Upper lobe of right lung (tissue), 1 donor: ENCODE measurements around the gene SLC39A13. TPM values are rescaled to one million over a fixed set of nuclear protein-coding genes. Genes with fewer than 3 reads are reported as not detected.
"Not testable (repeated sequence)": the region's sequence is repeated elsewhere in the genome, so short reads cannot be mapped to it uniquely, and the experiment has no call there.

Experiments used
- ATAC-seq: fragments of 200-7000 bp; cut with Tn5 transposase; one replicate; pipeline ENCODE4 v1.9.1; 2020; ENCODE audit warnings: mild to moderate bottlenecking, moderate library complexity
- DNase-seq: peaks from one replicate; pipeline ENCODE4 v3.0.0-alpha.2; 2020
- H3K27ac ChIP-seq: fragments of 200-600 bp; one replicate; pipeline ENCODE4 v1.8.0; 2022
- H3K27me3 ChIP-seq: fragments of 200-600 bp; one replicate; pipeline ENCODE4 v1.8.0; 2022; ENCODE audit warnings: mild to moderate bottlenecking
- H3K36me3 ChIP-seq: fragments of 200-600 bp; one replicate; pipeline ENCODE4 v1.8.0; 2022
- H3K4me1 ChIP-seq: fragments of 200-600 bp; one replicate; pipeline ENCODE4 v1.8.0; 2022
- H3K4me3 ChIP-seq: fragments of 200-600 bp; one replicate; pipeline ENCODE4 v1.8.0; 2022; ENCODE audit warnings: mild to moderate bottlenecking
- H3K9me3 ChIP-seq: fragments of 200-600 bp; one replicate; pipeline ENCODE4 v1.8.0; 2022
- intact Hi-C: fragments of 100-400 bp; cut with DNase I; formaldehyde crosslinking; loops from one replicate; pipeline ENCODE4 v1.11.0; 2022
- microRNA-seq: library from miRNA; unstranded; fragments of <30 nt; microRNA quantifications from one replicate; pipeline ENCODE4 v1.2.0, GENCODE V29; 2020; ENCODE audit warnings: borderline microRNAs expressed
- total RNA-seq: library from RNA; stranded (reverse); fragmentation: NEBNext Ultra II Directional; extraction: Animal tissue kit (Norgen Biotek cat#: 25700); gene quantifications from one replicate; pipeline ENCODE4 v1.2.1, GENCODE V29; 2021
- TF ChIP-seq, protein P1 (sequence below): fragments of 200-600 bp; IDR thresholded peaks from one replicate; pipeline ENCODE4 v1.8.0; 2022; ENCODE audit warnings: antibody characterized with exemption
- donor health status: DM: no; HTN: yes; CAD: no; lungs with severe emphysema.

The SLC39A13 gene
- total RNA-seq, 1 donor from 2014 or later, result 62.0 TPM

- Histone ChIP-seq H3K9me3 (no peaks in the 10 kb centered on the region), H3K27ac (no peak overlapping the region), H3K27me3 (no peaks in the 10 kb centered on the region), H3K36me3 (no peaks in the 10 kb centered on the region), H3K4me3 (no peak overlapping the region), H3K4me1 (no peaks in the 10 kb centered on the region)
- TF ChIP-seq, protein P1, sequence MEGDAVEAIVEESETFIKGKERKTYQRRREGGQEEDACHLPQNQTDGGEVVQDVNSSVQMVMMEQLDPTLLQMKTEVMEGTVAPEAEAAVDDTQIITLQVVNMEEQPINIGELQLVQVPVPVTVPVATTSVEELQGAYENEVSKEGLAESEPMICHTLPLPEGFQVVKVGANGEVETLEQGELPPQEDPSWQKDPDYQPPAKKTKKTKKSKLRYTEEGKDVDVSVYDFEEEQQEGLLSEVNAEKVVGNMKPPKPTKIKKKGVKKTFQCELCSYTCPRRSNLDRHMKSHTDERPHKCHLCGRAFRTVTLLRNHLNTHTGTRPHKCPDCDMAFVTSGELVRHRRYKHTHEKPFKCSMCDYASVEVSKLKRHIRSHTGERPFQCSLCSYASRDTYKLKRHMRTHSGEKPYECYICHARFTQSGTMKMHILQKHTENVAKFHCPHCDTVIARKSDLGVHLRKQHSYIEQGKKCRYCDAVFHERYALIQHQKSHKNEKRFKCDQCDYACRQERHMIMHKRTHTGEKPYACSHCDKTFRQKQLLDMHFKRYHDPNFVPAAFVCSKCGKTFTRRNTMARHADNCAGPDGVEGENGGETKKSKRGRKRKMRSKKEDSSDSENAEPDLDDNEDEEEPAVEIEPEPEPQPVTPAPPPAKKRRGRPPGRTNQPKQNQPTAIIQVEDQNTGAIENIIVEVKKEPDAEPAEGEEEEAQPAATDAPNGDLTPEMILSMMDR, result no peak
- intact Hi-C loops, result no loop called here
- no peak for ATAC-seq
- no peak for DNase-seq
These were observed 45.0 kb downstream of the SLC39A13 start for GRCh38 chr11:47453365-47453764.

DNA sequence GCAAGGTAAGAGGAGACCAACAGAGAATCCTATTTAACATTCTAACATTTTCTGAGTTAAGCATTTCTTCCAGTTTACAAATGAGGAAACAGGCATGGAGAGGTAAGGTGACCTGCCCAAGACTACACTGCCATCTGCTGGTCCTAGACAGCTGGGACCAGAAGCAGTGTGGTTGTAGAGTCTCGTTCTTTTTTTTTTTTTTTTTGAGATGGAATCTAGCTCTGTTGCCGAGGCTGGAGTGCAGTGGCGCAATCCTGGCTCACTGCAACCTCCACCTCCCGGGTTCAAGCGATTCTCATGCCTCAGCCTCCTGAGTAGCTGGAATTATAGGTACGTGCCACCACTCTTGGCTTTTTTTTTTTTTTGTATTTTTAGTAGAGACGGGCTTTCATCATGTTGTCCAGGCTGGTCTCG lies 45.9 kb downstream of the SLC39A13 start:
- intact Hi-C loops, H3K27me3 ChIP-seq, H3K4me3 ChIP-seq, H3K9me3 ChIP-seq, H3K27ac ChIP-seq, H3K36me3 ChIP-seq, H3K4me1 ChIP-seq: not testable (repeated sequence)
- DNase-seq, result peak; percentile 70
- ATAC-seq, result peak; percentile 96
- TF ChIP-seq, protein P1, result peak; percentile 79

- Histone ChIP-seq H3K27me3 (no peaks in the 10 kb centered on the region), H3K27ac (no peak overlapping the region), H3K4me3 (no peak overlapping the region), H3K4me1 (no peaks in the 10 kb centered on the region), H3K9me3 (no peaks in the 10 kb centered on the region), H3K36me3 (peaks cover 18% of the 10 kb centered on the region)
- TF ChIP-seq, protein P1, result no peak
- ATAC-seq (no peak), DNase-seq (no peak)
- intact Hi-C loops, result no loop called here
These were observed 52.3 kb downstream of the SLC39A13 start for GRCh38 chr11:47460571-47461235.

DNA sequence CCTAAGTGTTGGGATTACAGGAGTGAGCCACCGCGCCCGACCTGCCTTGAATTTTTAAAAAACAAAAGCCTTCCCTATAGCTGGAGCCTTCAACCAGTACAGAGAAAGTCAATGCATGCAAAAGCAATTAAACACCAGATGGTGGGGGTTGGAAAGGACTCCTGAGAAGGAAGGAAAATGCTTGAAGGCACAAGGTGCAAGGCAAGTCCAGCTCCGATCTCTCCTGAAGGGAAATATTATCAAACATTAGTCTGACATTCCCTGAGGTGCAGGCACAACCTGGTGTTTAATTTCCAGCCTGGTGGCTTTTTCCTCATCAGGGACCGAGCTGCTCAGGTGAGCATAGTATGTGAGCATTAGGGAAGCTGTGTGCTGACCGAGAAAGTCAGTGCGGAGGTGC lies 53.5 kb downstream of the SLC39A13 start:
- Histone ChIP-seq H3K4me1 (peaks cover 9% of the 10 kb centered on the region), H3K9me3 (no peaks in the 10 kb centered on the region), H3K4me3 (no peak overlapping the region), H3K27me3 (no peaks in the 10 kb centered on the region), H3K27ac (no peak overlapping the region), H3K36me3 (peaks cover 27% of the 10 kb centered on the region)
- DNase-seq (peak; percentile 32), ATAC-seq (no peak)
- TF ChIP-seq, protein P1, result no peak
- intact Hi-C loops, result no loop called here

DNA sequence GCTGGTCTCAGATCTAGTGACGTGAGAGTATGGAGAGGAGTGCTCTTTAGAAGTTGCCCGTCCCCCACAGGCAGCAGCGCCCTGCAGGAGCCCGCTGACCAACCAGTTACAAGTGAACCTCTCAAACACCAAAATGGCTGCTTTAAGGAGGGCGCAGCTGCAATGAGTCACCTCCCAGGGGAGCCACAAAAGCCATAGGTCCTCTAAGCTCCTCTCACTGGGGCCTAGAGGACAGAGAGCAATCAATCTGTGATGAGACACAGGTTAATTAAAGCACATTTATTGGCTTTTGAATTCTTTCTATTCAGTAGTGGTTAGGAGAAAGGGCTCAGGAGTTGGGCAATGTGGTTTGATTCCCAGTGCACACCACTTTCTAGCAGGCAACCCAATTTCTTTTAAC lies 56.1 kb downstream of the SLC39A13 start:
- Histone ChIP-seq H3K36me3 (peaks cover 45% of the 10 kb centered on the region), H3K4me1 (peaks cover 14% of the 10 kb centered on the region), H3K9me3 (no peaks in the 10 kb centered on the region), H3K4me3 (no peak overlapping the region), H3K27me3 (no peaks in the 10 kb centered on the region), H3K27ac (no peak overlapping the region)
- intact Hi-C loops, result no loop called here
- ATAC-seq (no peak), DNase-seq (peak; percentile 30)
- TF ChIP-seq, protein P1, result no peak

Small RNA genes within 50 kb of the gene (microRNA-seq; reads per million reads assigned to microRNA genes)
- not detected for gene MIR4487

Other genes with a start within 250 kb of the SLC39A13 start
- gene ARFGAP2, start 231.7 kb upstream of the SLC39A13 start, total RNA-seq, result 92.9 TPM
- 36.9 TPM for gene PACSIN3, start 222.2 kb upstream of the SLC39A13 start, total RNA-seq
- 49.6 TPM for gene DDB2, start 193.6 kb upstream of the SLC39A13 start, total RNA-seq
- gene ACP2, start 159.8 kb upstream of the SLC39A13 start, total RNA-seq, result 31.6 TPM
- 44.1 TPM for gene NR1H3, start 150.6 kb upstream of the SLC39A13 start, total RNA-seq
- 50.1 TPM for gene MADD, start 138.5 kb upstream of the SLC39A13 start, total RNA-seq
- gene MYBPC3, start 55.9 kb upstream of the SLC39A13 start, total RNA-seq, result 0.96 TPM
- gene SPI1, start 30.0 kb upstream of the SLC39A13 start, total RNA-seq, result 168 TPM
- 79.4 TPM for gene PSMC3, start 17.8 kb downstream of the SLC39A13 start, total RNA-seq
- 0.64 TPM for gene RAPSN, start 40.5 kb downstream of the SLC39A13 start, total RNA-seq
- gene CELF1, start 144.5 kb downstream of the SLC39A13 start, total RNA-seq, result 97.5 TPM
- 75.6 TPM for gene PTPMT1, start 157.0 kb downstream of the SLC39A13 start, total RNA-seq
- 16.6 TPM for gene KBTBD4, start 170.4 kb downstream of the SLC39A13 start, total RNA-seq
- 76.2 TPM for gene NDUFS3, start 170.5 kb downstream of the SLC39A13 start, total RNA-seq
- not detected for gene FAM180B, start 178.1 kb downstream of the SLC39A13 start, total RNA-seq
- gene C1QTNF4, start 185.8 kb downstream of the SLC39A13 start, total RNA-seq, result 0.55 TPM
- 56.1 TPM for gene MTCH2, start 234.0 kb downstream of the SLC39A13 start, total RNA-seq